Measurements from ENCODE around the gene PRLHR. TPM values are rescaled to one million over a fixed set of nuclear protein-coding genes. Genes with fewer than 3 reads are reported as not detected.

PRLHR gene
- polyA plus RNA-seq, 4 donors = 0.03 TPM; not detected in 2

DNA sequence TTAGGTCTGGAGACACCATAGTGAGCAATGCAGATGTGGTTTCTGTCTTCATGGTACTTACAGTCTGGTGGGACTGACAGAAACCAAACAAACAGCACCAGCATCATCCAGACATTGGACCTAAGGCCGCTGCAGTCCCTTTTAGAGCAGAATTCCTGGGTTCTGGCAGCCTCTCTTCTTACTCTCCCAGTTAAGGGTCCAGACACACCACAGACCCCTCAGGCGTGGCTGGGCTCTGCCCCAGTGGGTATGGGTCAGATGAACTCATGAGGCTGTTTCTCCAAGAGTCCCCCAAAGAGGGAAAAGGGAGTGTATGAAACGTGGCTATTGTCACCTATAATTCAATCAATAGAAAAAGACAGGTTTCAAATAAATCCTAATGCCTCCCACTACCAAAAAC, 31.3 kb downstream of the PRLHR start:
- no peak for DNase-seq (ENCODE audit: low read depth in 4 of 4, low spot score in 3 of 4)

DNA sequence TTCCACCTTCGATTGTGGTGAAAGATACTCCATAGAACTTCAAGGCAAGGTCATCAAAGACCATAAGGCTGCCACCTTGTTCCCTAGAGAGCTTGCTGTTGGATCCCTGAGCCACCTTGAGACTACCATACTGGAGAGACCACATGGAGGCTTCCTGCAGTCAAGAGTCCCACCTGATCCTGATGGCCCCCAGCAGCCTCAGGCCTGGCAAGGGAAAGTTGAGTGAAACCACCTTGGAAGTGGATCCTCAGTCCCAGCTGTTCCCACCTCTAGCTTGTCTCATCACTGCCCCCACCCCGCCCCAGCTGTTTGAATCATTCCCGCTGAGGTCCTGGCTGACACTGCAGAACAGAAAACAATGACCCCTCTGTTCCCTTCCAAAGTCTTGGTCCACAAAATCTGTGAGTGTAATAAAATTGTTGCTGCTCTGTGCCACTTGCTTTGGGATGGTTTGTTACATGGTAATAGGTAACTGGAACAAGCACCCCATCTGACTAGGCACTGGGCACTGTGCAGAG, 32.0 kb downstream of the PRLHR start:
- DNase-seq (ENCODE audit: low read depth in 4 of 4, low spot score in 3 of 4) = no peak

- DNase-seq (ENCODE audit: low read depth in 4 of 4, low spot score in 3 of 4) = no peak
These were observed 32.6 kb downstream of the PRLHR start for GRCh38 chr10:118562851-118563250.

DNA sequence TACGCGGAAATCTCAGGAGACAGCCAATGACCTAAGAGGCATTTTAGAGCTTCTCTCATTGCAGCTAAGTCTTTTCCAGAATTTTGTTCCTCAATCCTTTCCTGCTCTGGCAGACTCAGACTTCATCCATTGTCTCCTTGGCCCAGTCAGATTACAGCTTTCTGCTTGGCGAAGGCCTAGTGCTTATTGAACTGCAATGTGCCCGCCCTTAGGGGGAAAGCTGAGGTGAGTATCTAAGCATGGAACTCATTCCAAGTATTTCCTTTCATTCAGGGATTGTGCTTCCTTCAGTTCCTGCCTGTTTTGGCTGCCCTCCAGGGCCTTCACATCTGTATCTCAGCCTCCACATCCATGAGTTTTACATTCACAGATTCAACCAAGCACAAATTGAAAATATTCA, 37.5 kb downstream of the PRLHR start:
- no peak for DNase-seq (ENCODE audit: low read depth in 4 of 4, low spot score in 3 of 4)

DNA sequence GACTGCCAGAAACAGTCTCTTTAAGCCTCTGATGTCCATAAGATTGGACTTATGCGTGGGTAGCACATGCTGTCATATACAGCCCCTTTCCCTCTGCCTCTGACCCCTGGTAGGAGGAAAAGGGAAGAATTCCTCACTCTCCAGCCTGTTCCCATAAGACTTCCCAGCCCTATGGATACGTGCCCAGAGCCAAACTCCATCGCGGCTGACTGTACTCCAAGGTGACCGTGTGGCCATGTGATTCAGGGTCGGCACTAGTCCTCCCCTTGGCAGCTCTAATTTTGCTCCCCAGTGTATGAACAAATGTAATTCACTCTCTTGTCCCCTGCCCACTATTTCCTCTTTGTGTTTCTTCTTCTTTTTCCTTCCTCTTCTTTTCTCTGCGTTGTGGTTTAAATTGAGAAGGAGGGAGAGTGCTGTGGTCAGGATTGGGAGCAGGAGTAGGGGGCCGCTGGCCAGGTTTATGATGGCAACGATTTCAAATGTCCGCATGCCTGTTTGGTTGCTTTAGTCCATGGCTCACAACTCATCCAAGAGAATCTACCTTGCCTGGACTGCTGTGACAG, 43.8 kb downstream of the PRLHR start:
- DNase-seq (ENCODE audit: low read depth in 4 of 4, low spot score in 3 of 4) = no peak

- DNase-seq (ENCODE audit: low read depth in 4 of 4, low spot score in 3 of 4) = no peak
These were observed 48.2 kb downstream of the PRLHR start for GRCh38 chr10:118547282-118547681.

GRCh38 chr10:118546479-118546878, 49.0 kb downstream of the PRLHR start:
- no peak for DNase-seq (ENCODE audit: low read depth in 4 of 4, low spot score in 3 of 4)

DNA sequence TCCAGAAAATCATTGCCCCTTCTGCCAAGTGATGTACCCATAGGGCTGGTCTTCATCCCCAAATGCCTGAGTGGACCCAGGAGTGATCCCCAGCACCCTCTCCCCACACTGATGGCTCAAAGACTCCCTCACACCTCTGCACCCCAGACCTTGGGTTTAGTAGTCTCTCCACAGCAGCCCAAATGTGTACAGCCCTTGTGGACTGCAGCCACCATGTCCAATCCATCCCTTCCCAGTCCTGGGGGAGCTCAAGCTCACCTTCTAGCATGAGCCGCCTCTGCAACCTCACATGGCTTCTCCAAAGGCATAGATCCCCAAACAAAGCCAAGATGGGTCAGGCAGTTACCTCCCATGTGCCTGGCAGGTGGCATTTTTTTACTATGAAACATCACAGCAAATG, 50.1 kb downstream of the PRLHR start:
- DNase-seq (ENCODE audit: low read depth in 4 of 4, low spot score in 3 of 4) = no peak

DNA sequence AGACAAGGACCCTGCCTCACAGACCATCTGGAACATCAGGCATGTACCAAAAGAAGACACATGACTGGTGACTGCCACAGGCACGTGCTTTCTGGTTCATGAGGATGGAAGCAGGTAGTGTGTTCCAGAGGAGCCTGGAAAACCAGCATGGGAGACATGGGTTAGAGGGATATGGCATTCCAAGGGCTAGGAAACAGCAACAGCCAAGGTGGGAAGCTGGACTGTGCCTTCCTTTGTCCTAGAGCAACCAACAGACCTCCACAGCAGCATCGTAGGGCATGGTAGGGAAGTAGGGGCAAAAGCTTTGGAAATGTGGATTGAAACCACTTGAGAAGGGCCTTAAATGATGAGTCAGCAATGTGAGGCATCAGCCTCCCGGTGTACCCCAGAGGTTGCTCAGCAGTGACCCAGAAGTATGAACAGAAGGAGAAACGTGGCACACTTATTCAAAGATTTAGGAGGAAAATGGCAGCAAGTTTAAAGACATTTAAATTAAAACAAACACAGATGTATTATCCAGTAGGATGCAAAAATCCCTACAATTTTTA, 51.0 kb downstream of the PRLHR start:
- DNase-seq (ENCODE audit: low read depth in 4 of 4, low spot score in 3 of 4) = no peak

DNA sequence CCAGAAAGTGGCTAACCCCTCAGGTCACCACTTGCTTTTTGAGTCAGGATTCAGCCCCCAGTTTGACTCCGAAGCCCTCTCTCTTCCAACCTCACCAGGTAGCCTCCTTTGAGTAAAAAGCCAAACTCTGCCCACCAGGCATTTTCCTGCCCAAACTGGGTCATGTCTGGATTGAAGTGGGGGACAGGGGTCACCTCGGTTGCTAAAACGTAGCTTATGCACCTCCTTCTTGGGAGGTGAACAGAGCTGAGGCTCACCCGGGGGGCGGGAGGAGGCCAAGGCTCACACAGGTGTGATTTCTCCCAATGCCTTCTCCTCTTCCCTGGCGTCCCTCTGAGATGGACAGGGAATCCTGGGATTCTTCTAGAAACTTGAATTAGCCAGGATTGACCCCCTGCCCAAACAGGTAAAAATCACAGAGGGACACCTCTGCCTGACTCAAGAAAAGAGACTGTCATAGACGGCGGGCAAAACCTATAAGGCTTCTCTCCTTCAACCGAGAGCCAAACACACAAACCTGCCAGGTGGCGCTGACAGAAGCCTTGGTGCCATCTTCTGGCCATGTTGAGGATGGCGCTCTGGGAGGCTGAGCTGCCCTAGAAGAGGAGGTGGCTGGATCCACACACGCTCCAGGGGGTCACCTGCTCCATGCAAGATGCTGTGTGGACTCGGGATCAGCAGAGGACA, 51.6 kb downstream of the PRLHR start:
- no peak for DNase-seq (ENCODE audit: low read depth in 4 of 4, low spot score in 3 of 4)

DNA sequence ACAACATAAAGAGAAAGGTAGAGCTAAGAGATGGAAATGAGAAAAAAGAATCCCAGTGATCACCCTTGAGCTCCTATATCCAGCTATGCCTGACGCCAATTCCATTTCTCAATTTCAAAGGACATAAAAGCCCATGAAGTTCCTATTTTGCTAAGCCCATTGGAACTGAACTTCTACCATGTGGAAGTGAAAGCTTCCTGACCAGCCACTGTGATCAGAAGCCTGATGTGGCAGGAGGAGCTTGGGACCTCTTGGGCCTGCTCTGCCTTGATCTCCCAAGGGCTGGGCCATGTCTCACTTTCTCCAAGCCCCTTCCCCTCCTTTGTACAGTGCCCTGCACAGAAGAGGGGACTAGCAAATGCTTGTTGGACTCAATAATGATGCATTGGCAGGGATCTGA, 52.7 kb downstream of the PRLHR start:
- DNase-seq (ENCODE audit: low read depth in 4 of 4, low spot score in 3 of 4) = no peak

DNA sequence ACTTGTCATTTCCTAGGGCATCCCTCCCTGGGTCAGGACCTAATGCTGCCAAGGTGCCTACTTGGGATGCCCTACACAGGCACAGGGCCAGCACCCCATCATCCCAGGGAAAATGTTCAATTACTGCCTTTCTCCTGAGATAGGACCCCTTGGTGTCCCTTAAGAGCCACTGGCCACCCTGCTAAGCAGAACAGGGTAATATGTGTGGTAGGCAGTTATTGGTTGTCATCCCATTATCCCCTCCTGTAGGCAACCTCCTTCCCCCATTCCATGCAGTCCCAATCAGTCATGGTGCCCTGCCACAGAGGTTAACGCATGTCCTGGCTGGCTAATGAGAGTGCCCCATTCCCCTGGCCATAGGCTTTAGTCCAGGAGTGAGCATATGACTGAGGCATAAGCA, 53.2 kb downstream of the PRLHR start:
- no peak for DNase-seq (ENCODE audit: low read depth in 4 of 4, low spot score in 3 of 4)

- DNase-seq (ENCODE audit: low read depth in 4 of 4, low spot score in 3 of 4) = no peak
These were observed 53.7 kb downstream of the PRLHR start for GRCh38 chr10:118541718-118542117.

Other genes with a start within 250 kb of the PRLHR start
- gene CACUL1, start 159.3 kb upstream of the PRLHR start, polyA plus RNA-seq (ENCODE audit: insufficient read length in 4 of 4) = 10 to 100 TPM; 28.7 to 33.8 (median 30.6) TPM

Data from left renal pelvis (tissue), 4 donors.